ENCODE results near the gene JAKMIP1.

The JAKMIP1 gene

DNA sequence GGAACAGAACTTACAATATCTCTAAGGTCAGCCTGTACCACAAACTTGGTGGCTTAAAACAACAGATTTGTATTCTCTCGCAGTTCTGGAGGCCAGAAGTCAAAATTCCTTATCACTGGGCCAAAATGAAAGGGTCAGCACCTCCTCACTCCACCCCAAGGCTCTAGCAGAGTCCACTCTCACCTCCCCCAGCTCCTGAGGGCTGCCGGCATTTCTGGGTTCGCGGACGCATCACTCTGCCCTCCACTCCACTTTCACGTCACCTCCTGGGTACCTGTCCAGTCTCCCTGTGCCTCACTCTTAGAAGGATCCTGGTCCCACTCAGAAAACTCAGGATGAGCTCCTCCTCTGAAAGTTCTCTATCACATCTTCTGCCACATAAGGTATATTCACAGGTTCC lies 34.6 kb downstream of the JAKMIP1 start:
- Histone ChIP-seq H3K4me2 (ENCODE audit: low read length) (no peak overlapping the region), H3K9me3 (ENCODE audit: control insufficient read depth, low read length) (no peaks in the 10 kb centered on the region), H3K9ac (no peak overlapping the region), H3K4me3 (ENCODE audit: low read depth, low read length) (no peak overlapping the region), H3K36me3 (ENCODE audit: control insufficient read depth, insufficient read depth, low read length) (no peaks in the 10 kb centered on the region), H2AFZ (no peak overlapping the region), H3K27ac (no peak overlapping the region), H3K27me3 (ENCODE audit: control insufficient read depth, insufficient read depth, low read length) (no peaks in the 10 kb centered on the region), H3K4me1 (no peaks in the 10 kb centered on the region), H3K79me2 (no peaks in the 10 kb centered on the region)
- no peak for TF ChIP-seq CTCF (IDR thresholded peaks at IDR 0.05)

DNA sequence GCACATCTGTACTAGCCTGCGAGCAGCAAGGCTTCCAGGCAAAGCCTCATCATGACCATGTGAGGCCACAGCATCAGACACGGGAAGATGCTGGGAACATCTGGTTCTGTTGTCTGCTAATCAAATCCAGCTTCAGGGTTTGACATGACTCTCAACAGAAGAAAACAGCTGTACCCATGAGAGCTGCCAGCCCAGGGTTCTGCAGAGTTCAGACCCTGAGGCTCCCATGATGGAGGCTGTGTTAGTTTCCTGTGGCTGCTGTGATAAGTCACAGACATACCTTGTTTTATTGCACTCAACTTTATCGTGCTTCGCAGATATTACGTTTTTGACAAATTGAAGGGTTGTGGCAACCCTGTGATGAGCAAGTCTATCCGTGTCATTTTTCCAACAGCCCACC lies 37.5 kb downstream of the JAKMIP1 start:
- Histone ChIP-seq H3K36me3 (ENCODE audit: control insufficient read depth, insufficient read depth, low read length) (no peaks in the 10 kb centered on the region), H2AFZ (no peak overlapping the region), H3K4me3 (ENCODE audit: low read depth, low read length) (no peak overlapping the region), H3K4me2 (ENCODE audit: low read length) (no peak overlapping the region), H3K9ac (no peak overlapping the region), H3K9me3 (ENCODE audit: control insufficient read depth, low read length) (no peaks in the 10 kb centered on the region), H3K27me3 (ENCODE audit: control insufficient read depth, insufficient read depth, low read length) (no peaks in the 10 kb centered on the region), H3K79me2 (no peaks in the 10 kb centered on the region), H3K4me1 (no peaks in the 10 kb centered on the region), H3K27ac (no peak overlapping the region)
- TF ChIP-seq CTCF (IDR thresholded peaks at IDR 0.05), result no peak

- no peak for TF ChIP-seq CTCF (IDR thresholded peaks at IDR 0.05)
- Histone ChIP-seq H3K9ac (no peak overlapping the region), H2AFZ (no peak overlapping the region), H3K27me3 (ENCODE audit: control insufficient read depth, insufficient read depth, low read length) (no peaks in the 10 kb centered on the region), H3K79me2 (no peaks in the 10 kb centered on the region), H3K4me1 (no peaks in the 10 kb centered on the region), H3K27ac (no peak overlapping the region), H3K4me2 (ENCODE audit: low read length) (no peak overlapping the region), H3K4me3 (ENCODE audit: low read depth, low read length) (no peak overlapping the region), H3K9me3 (ENCODE audit: control insufficient read depth, low read length) (no peaks in the 10 kb centered on the region), H3K36me3 (ENCODE audit: control insufficient read depth, insufficient read depth, low read length) (no peaks in the 10 kb centered on the region)
Measured at GRCh38 chr4:6161921-6162464, 38.4 kb downstream of the JAKMIP1 start.

- TF ChIP-seq CTCF (IDR thresholded peaks at IDR 0.05), result no peak
- no peaks in the 10 kb centered on the region for H3K9me3 ChIP-seq (ENCODE audit: control insufficient read depth, low read length)
- no peak overlapping the region for H3K4me3 ChIP-seq (ENCODE audit: low read depth, low read length)
- no peak overlapping the region for H3K9ac ChIP-seq
- no peaks in the 10 kb centered on the region for H3K79me2 ChIP-seq
- no peak overlapping the region for H3K27ac ChIP-seq
- no peak overlapping the region for H2AFZ ChIP-seq
- no peaks in the 10 kb centered on the region for H3K36me3 ChIP-seq (ENCODE audit: control insufficient read depth, insufficient read depth, low read length)
- no peaks in the 10 kb centered on the region for H3K27me3 ChIP-seq (ENCODE audit: control insufficient read depth, insufficient read depth, low read length)
- H3K4me1 ChIP-seq, result no peaks in the 10 kb centered on the region
- H3K4me2 ChIP-seq (ENCODE audit: low read length), result no peak overlapping the region
Measured at GRCh38 chr4:6160536-6160935, 39.8 kb downstream of the JAKMIP1 start.

DNA sequence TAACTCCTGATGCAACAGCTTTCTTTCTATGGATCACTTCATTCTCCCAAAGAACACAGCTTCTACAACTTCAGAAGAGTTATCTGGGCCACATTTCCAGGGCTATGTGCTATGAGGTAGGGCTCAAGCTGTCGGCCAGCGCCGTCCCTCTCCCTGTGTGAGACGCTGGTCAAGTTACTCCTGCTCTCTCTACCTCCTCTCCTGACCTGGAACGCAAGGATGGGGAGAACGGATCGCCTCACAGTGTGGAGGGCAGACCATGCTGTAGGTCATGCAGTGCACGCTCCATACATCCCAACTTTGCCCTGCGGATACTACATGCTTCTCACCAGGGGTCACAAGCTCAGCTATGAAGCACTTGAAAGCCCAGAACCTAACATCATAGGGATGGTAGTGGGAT lies 42.4 kb downstream of the JAKMIP1 start:
- Histone ChIP-seq H3K27ac (no peak overlapping the region), H3K9ac (no peak overlapping the region), H2AFZ (no peak overlapping the region), H3K4me2 (ENCODE audit: low read length) (no peak overlapping the region), H3K36me3 (ENCODE audit: control insufficient read depth, insufficient read depth, low read length) (no peaks in the 10 kb centered on the region), H3K79me2 (no peaks in the 10 kb centered on the region), H3K27me3 (ENCODE audit: control insufficient read depth, insufficient read depth, low read length) (no peaks in the 10 kb centered on the region), H3K4me3 (ENCODE audit: low read depth, low read length) (no peak overlapping the region), H3K9me3 (ENCODE audit: control insufficient read depth, low read length) (no peaks in the 10 kb centered on the region), H3K4me1 (no peaks in the 10 kb centered on the region)
- TF ChIP-seq CTCF (IDR thresholded peaks at IDR 0.05), result no peak

Measured in parathyroid adenoma (tissue), 2 donors.